NOMO-1 treated with DMSO at 0.1 percent for 48 hours (cell line): ENCODE measurements around the gene INSIG1.
A peak's percentile ranks its signal among the peaks of the same experiment; 100 is the strongest.

Experiments used
- DNase-seq: peaks from one replicate; lab custom pipeline; 2025; ENCODE audit not compliant: unreplicated experiment; lab: John Stamatoyannopoulos, UW

The INSIG1 gene

GRCh38 chr7:155284496-155285274 lies 13.0 kb upstream of the INSIG1 start:
- no peak for DNase-seq

- no peak for DNase-seq
Measured at GRCh38 chr7:155285423-155285822, 12.3 kb upstream of the INSIG1 start.

- DNase-seq = no peak
Measured at GRCh38 chr7:155285833-155286232, 11.8 kb upstream of the INSIG1 start.

GRCh38 chr7:155286686-155287085 lies 11.0 kb upstream of the INSIG1 start:
- DNase-seq = no peak

GRCh38 chr7:155287284-155287935 lies 10.3 kb upstream of the INSIG1 start:
- DNase-seq = peak; percentile 44

GRCh38 chr7:155288055-155288454 lies 9.6 kb upstream of the INSIG1 start:
- DNase-seq = no peak

GRCh38 chr7:155289107-155289506 lies 8.6 kb upstream of the INSIG1 start:
- DNase-seq = no peak

GRCh38 chr7:155289949-155290501 lies 7.7 kb upstream of the INSIG1 start:
- no peak for DNase-seq

- DNase-seq = peak; percentile 5
Measured at GRCh38 chr7:155291045-155291530, 6.6 kb upstream of the INSIG1 start.

- no peak for DNase-seq
Measured at GRCh38 chr7:155291729-155292128, 5.9 kb upstream of the INSIG1 start.

GRCh38 chr7:155292680-155293226 lies 4.9 kb upstream of the INSIG1 start:
- no peak for DNase-seq

- peak; percentile 1 for DNase-seq
Measured at GRCh38 chr7:155293721-155294510, 3.8 kb upstream of the INSIG1 start.

- no peak for DNase-seq
Measured at GRCh38 chr7:155294511-155294778, 3.2 kb upstream of the INSIG1 start.

- DNase-seq = no peak
Measured at GRCh38 chr7:155295511-155295910, 2.2 kb upstream of the INSIG1 start.

GRCh38 chr7:155296006-155296787 lies 1.5 kb upstream of the INSIG1 start:
- no peak for DNase-seq

GRCh38 chr7:155296788-155297516 lies 726 bp upstream of the INSIG1 start:
- peak; percentile 34 for DNase-seq

- peak; percentile 5 for DNase-seq
Measured at GRCh38 chr7:155298288-155298833, 683 bp downstream of the INSIG1 start.

- peak; percentile 89 for DNase-seq
Measured at GRCh38 chr7:155298834-155299534, 1.3 kb downstream of the INSIG1 start.
